ENCODE data around the gene CADM1.

The CADM1 gene

DNA sequence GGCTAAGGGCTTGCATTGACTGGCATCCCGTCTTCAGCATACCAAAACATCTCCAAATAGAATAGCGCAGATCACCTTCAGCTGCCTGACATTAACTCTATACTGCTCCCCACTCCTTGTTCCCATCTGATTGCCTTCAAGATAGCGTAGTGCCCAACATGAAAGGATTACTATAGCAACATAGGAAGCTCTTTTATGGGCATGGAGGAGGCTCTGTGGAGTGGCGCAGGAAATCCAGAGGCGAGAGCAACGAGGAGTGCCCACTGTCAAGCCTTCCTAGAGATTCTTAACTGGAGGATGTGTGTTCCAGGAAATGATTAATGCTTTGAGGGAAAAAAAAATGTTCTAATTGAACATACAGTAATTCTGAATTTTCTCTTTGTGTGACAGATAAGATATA is 213.3 kb downstream of the CADM1 start:
- Histone ChIP-seq H3K36me3 (ENCODE audit: insufficient read depth, low read length) (no peaks in the 10 kb centered on the region), H3K4me1 (ENCODE audit: insufficient read depth, low read length) (peaks cover 12% of the 10 kb centered on the region; the same call in 1 of the 2 replicates), H3K9me3 (ENCODE audit: insufficient read depth, low read depth, low read length) (no peaks in the 10 kb centered on the region), H3K27me3 (ENCODE audit: insufficient read depth, low read length) (no peaks in the 10 kb centered on the region), H3K9ac (ENCODE audit: low read depth, low read length) (no peak overlapping the region), H3K4me3 (ENCODE audit: low read length) (no peak overlapping the region), H3K27ac (ENCODE audit: low read depth, low read length) (no peak overlapping the region)
- WGBS = 91% methylated on average over 6 of the region's 6 CpGs

GRCh38 chr11:115290479-115290878 is 213.7 kb downstream of the CADM1 start:
- Histone ChIP-seq H3K27me3 (ENCODE audit: insufficient read depth, low read length) (no peaks in the 10 kb centered on the region), H3K9me3 (ENCODE audit: insufficient read depth, low read depth, low read length) (no peaks in the 10 kb centered on the region), H3K4me3 (ENCODE audit: low read length) (no peak overlapping the region), H3K4me1 (ENCODE audit: insufficient read depth, low read length) (peaks cover 12% of the 10 kb centered on the region; the same call in 1 of the 2 replicates), H3K36me3 (ENCODE audit: insufficient read depth, low read length) (no peaks in the 10 kb centered on the region), H3K27ac (ENCODE audit: low read depth, low read length) (no peak overlapping the region), H3K9ac (ENCODE audit: low read depth, low read length) (no peak overlapping the region)
- WGBS = 91% methylated on average over 1 of the region's 1 CpG

GRCh38 chr11:115287266-115287665 is 216.9 kb downstream of the CADM1 start:
- 91% methylated on average over 6 of the region's 6 CpGs for WGBS
- peaks cover 12% of the 10 kb centered on the region; the same call in 1 of the 2 replicates for H3K4me1 ChIP-seq (ENCODE audit: insufficient read depth, low read length)
- H3K4me3 ChIP-seq (ENCODE audit: low read length) = no peak overlapping the region
- no peak overlapping the region for H3K9ac ChIP-seq (ENCODE audit: low read depth, low read length)
- no peaks in the 10 kb centered on the region for H3K27me3 ChIP-seq (ENCODE audit: insufficient read depth, low read length)
- no peak overlapping the region for H3K27ac ChIP-seq (ENCODE audit: low read depth, low read length)
- no peaks in the 10 kb centered on the region for H3K9me3 ChIP-seq (ENCODE audit: insufficient read depth, low read depth, low read length)
- H3K36me3 ChIP-seq (ENCODE audit: insufficient read depth, low read length) = no peaks in the 10 kb centered on the region

- H3K4me3 ChIP-seq (ENCODE audit: low read length) = no peak overlapping the region
- H3K36me3 ChIP-seq (ENCODE audit: insufficient read depth, low read length) = no peaks in the 10 kb centered on the region
- no peak overlapping the region for H3K9ac ChIP-seq (ENCODE audit: low read depth, low read length)
- H3K27me3 ChIP-seq (ENCODE audit: insufficient read depth, low read length) = no peaks in the 10 kb centered on the region
- H3K27ac ChIP-seq (ENCODE audit: low read depth, low read length) = no peak overlapping the region
- H3K9me3 ChIP-seq (ENCODE audit: insufficient read depth, low read depth, low read length) = no peaks in the 10 kb centered on the region
- WGBS = 88% methylated on average over 3 of the region's 3 CpGs
- peaks cover 12% of the 10 kb centered on the region; the same call in 1 of the 2 replicates for H3K4me1 ChIP-seq (ENCODE audit: insufficient read depth, low read length)
Measured at GRCh38 chr11:115286614-115287013, 217.6 kb downstream of the CADM1 start.

DNA sequence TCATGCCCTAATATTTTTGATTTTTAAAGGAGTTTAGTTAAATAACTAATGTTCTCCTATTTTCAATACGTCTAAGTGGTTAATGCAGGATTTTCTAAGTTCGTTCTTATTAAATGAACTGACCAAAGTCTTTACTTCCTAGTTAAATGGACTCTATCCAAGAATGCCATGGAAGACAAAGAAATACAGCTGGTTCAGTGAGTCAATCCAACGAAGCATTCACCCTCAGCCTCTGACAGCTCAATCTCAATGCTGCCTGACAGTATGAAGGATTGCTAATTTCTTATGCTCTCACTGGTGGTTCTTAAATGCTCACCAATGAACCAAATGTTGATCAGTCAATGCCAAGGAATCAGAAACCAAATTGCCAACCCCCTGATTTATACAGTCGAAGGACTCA is 219.4 kb downstream of the CADM1 start:
- no peaks in the 10 kb centered on the region for H3K27me3 ChIP-seq (ENCODE audit: insufficient read depth, low read length)
- H3K4me3 ChIP-seq (ENCODE audit: low read length) = no peak overlapping the region
- H3K9me3 ChIP-seq (ENCODE audit: insufficient read depth, low read depth, low read length) = no peaks in the 10 kb centered on the region
- no peaks in the 10 kb centered on the region; the same call in 1 of the 2 replicates for H3K4me1 ChIP-seq (ENCODE audit: insufficient read depth, low read length)
- no peaks in the 10 kb centered on the region for H3K36me3 ChIP-seq (ENCODE audit: insufficient read depth, low read length)
- H3K9ac ChIP-seq (ENCODE audit: low read depth, low read length) = no peak overlapping the region
- H3K27ac ChIP-seq (ENCODE audit: low read depth, low read length) = no peak overlapping the region
- WGBS = 91% methylated on average over 4 of the region's 4 CpGs

- H3K27me3 ChIP-seq (ENCODE audit: insufficient read depth, low read length) = no peaks in the 10 kb centered on the region
- H3K36me3 ChIP-seq (ENCODE audit: insufficient read depth, low read length) = no peaks in the 10 kb centered on the region
- H3K9ac ChIP-seq (ENCODE audit: low read depth, low read length) = no peak overlapping the region
- H3K27ac ChIP-seq (ENCODE audit: low read depth, low read length) = no peak overlapping the region
- WGBS = 95% methylated on average over 4 of the region's 4 CpGs
- H3K4me1 ChIP-seq (ENCODE audit: insufficient read depth, low read length) = no peaks in the 10 kb centered on the region; the same call in 1 of the 2 replicates
- H3K9me3 ChIP-seq (ENCODE audit: insufficient read depth, low read depth, low read length) = no peaks in the 10 kb centered on the region
- no peak overlapping the region for H3K4me3 ChIP-seq (ENCODE audit: low read length)
Measured at GRCh38 chr11:115282923-115283322, 221.3 kb downstream of the CADM1 start.

GRCh38 chr11:115280775-115281174 is 223.4 kb downstream of the CADM1 start:
- WGBS = 94% methylated on average over 5 of the region's 5 CpGs
- H3K27ac ChIP-seq (ENCODE audit: low read depth, low read length) = no peak overlapping the region

DNA sequence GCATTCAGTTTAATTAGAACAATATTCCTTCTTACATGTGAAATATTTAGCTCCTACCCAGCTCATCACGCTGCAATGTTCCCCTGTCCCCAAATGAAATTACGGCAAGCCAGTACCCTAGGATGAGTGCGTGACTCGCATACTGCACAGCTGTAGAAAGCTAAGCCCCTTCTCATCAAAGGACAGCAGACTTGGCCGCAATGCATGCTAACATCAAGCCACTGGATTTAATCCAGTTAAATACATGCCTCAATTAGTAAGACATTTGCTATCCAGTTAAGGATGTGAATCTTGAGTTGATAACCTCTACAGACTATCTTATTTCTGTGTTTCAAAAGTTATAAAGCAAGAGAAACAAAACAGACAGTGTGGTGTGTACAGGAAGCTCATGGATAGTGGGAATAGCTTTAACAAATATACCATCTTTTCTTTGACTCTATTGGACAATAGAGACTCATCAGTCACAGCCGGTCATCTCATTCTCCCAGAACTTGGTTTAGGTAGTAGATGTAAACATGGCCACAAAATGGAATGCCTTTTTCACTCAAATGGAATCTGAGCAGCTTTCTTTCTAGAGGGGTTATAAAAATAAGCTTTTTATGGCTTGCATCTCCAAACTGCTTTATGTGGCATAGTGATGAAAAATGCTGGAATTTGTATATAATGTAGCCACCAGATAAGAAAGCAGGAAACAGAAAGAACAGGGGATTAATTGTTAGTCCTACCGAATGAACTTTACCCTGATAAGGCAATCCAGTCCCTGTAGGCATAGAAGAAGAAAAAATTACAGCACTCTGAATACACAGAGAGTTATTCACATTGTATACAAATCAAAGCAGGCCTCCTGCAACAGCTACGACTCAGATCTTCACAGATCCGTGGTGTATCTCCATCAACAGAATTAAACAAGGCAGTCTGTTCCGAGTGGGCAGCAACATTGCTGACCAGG is 224.1 kb downstream of the CADM1 start:
- Histone ChIP-seq H3K36me3 (ENCODE audit: insufficient read depth, low read length) (no peaks in the 10 kb centered on the region), H3K9ac (ENCODE audit: low read depth, low read length) (no peak overlapping the region), H3K27me3 (ENCODE audit: insufficient read depth, low read length) (no peaks in the 10 kb centered on the region), H3K27ac (ENCODE audit: low read depth, low read length) (no peak overlapping the region), H3K4me1 (ENCODE audit: insufficient read depth, low read length) (no peaks in the 10 kb centered on the region; the same call in 1 of the 2 replicates), H3K4me3 (ENCODE audit: low read length) (no peak overlapping the region), H3K9me3 (ENCODE audit: insufficient read depth, low read depth, low read length) (no peaks in the 10 kb centered on the region)
- 95% methylated on average over 10 of the region's 10 CpGs for WGBS

More at GRCh38 chr11:115280775-115281174, 223.4 kb downstream of the CADM1 start:
- no peaks in the 10 kb centered on the region for H3K27me3 ChIP-seq (ENCODE audit: insufficient read depth, low read length)
- no peaks in the 10 kb centered on the region; the same call in 1 of the 2 replicates for H3K4me1 ChIP-seq (ENCODE audit: insufficient read depth, low read length)
- no peaks in the 10 kb centered on the region for H3K36me3 ChIP-seq (ENCODE audit: insufficient read depth, low read length)
- H3K4me3 ChIP-seq (ENCODE audit: low read length) = no peak overlapping the region
- H3K9ac ChIP-seq (ENCODE audit: low read depth, low read length) = no peak overlapping the region
- H3K9me3 ChIP-seq (ENCODE audit: insufficient read depth, low read depth, low read length) = no peaks in the 10 kb centered on the region

DNA sequence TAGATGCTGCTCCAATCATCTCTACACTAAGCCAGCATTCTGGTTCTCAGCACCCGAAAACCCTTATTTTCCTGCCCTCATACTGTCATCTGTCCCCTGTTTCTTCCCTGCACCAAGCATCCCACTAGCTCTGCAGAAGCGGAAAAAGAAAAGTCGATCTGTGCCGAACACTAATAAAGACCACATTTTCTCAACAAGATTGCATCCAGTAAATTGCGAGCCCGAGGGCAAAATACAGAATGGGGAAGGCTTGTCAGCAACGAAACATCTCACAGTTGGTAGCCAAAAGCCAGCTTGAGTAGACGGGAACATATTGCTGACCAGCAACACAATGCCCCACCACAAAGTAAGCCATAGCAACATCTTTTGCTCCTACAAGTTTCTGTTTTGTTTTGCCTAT is 227.4 kb downstream of the CADM1 start:
- H3K4me3 ChIP-seq (ENCODE audit: low read length) = no peak overlapping the region
- H3K36me3 ChIP-seq (ENCODE audit: insufficient read depth, low read length) = no peaks in the 10 kb centered on the region
- H3K27ac ChIP-seq (ENCODE audit: low read depth, low read length) = no peak overlapping the region
- H3K4me1 ChIP-seq (ENCODE audit: insufficient read depth, low read length) = no peaks in the 10 kb centered on the region; the same call in 1 of the 2 replicates
- H3K9ac ChIP-seq (ENCODE audit: low read depth, low read length) = no peak overlapping the region
- H3K27me3 ChIP-seq (ENCODE audit: insufficient read depth, low read length) = no peaks in the 10 kb centered on the region
- WGBS = 89% methylated on average over 8 of the region's 8 CpGs
- H3K9me3 ChIP-seq (ENCODE audit: insufficient read depth, low read depth, low read length) = no peaks in the 10 kb centered on the region

DNA sequence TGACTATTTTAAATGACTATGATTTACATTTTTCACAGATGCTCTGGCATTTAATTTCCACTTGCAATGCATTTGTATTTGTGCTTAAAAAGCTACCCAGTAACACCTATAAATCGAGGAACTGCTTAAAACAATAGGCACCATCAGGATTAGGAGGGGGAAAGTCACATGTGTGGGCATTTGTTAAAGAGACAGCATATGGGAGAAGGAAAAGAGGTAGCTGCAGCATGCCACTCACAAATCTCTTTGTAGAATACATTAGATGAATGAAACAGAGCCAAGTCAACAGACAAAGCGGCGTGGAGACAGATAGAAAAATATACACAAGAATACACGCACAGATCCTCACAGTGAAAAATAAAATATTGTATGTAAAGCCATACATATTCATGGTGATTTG is 228.0 kb downstream of the CADM1 start:
- Histone ChIP-seq H3K27me3 (ENCODE audit: insufficient read depth, low read length) (no peaks in the 10 kb centered on the region), H3K9ac (ENCODE audit: low read depth, low read length) (no peak overlapping the region), H3K27ac (ENCODE audit: low read depth, low read length) (no peak overlapping the region), H3K4me3 (ENCODE audit: low read length) (no peak overlapping the region), H3K9me3 (ENCODE audit: insufficient read depth, low read depth, low read length) (no peaks in the 10 kb centered on the region), H3K4me1 (ENCODE audit: insufficient read depth, low read length) (no peaks in the 10 kb centered on the region; the same call in 1 of the 2 replicates), H3K36me3 (ENCODE audit: insufficient read depth, low read length) (no peaks in the 10 kb centered on the region)
- 100% methylated on average over 1 of the region's 4 CpGs for WGBS

- Histone ChIP-seq H3K9ac (ENCODE audit: low read depth, low read length) (no peak overlapping the region), H3K27me3 (ENCODE audit: insufficient read depth, low read length) (no peaks in the 10 kb centered on the region), H3K9me3 (ENCODE audit: insufficient read depth, low read depth, low read length) (no peaks in the 10 kb centered on the region), H3K27ac (ENCODE audit: low read depth, low read length) (no peak overlapping the region), H3K36me3 (ENCODE audit: insufficient read depth, low read length) (no peaks in the 10 kb centered on the region), H3K4me3 (ENCODE audit: low read length) (no peak overlapping the region), H3K4me1 (ENCODE audit: insufficient read depth, low read length) (no peaks in the 10 kb centered on the region; the same call in 1 of the 2 replicates)
- WGBS = 94% methylated on average over 11 of the region's 11 CpGs
Measured at GRCh38 chr11:115275045-115275444, 229.2 kb downstream of the CADM1 start.
